ENCODE measurements around the gene RNF26. TPM values are rescaled to one million over a fixed set of nuclear protein-coding genes. Genes with fewer than 3 reads are reported as not detected.

The RNF26 gene
- total RNA-seq, 3 donors from 2014 or later = 20.7 to 24.7 (median 23.7) TPM

DNA sequence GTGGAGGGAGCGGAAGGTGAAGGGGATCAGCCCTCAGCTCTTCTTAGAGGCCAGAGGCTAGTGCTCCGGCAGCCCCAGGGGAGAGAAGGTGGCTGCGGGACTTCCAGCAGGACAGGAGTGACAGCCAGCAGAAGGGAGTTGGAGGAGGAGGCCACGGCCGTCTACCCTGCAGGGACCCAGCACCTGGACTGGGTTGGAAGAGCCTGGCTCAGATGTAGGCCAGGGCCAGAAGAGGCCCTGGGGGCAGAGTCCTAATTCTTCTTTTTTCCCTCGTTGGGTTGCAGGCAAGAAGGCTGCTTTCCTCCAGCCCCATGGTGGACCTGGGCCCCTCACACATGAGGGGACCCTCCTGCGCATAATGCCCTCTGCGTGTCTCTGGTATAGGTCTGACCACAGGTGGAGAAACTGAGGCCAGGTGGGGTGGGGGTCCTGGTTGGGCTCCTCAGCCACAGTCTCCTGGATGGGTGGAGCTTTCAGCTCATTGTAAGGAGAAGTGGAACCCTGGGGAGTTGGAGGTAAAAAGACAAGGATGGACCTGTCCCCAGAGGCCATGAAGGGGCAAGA, 15.1 kb upstream of the RNF26 start:
- TF ChIP-seq, protein P1, sequence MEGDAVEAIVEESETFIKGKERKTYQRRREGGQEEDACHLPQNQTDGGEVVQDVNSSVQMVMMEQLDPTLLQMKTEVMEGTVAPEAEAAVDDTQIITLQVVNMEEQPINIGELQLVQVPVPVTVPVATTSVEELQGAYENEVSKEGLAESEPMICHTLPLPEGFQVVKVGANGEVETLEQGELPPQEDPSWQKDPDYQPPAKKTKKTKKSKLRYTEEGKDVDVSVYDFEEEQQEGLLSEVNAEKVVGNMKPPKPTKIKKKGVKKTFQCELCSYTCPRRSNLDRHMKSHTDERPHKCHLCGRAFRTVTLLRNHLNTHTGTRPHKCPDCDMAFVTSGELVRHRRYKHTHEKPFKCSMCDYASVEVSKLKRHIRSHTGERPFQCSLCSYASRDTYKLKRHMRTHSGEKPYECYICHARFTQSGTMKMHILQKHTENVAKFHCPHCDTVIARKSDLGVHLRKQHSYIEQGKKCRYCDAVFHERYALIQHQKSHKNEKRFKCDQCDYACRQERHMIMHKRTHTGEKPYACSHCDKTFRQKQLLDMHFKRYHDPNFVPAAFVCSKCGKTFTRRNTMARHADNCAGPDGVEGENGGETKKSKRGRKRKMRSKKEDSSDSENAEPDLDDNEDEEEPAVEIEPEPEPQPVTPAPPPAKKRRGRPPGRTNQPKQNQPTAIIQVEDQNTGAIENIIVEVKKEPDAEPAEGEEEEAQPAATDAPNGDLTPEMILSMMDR (IDR thresholded peaks at IDR 0.05) = no peak
- intact Hi-C loops (cut with DNase I, micrococcal nuclease) = no loop called here
- DNase-seq (no peak), ATAC-seq (no peak)
- Histone ChIP-seq H3K4me1 (ENCODE audit: low read depth) (peaks cover 39% of the 10 kb centered on the region), H3K36me3 (ENCODE audit: low read depth) (no peaks in the 10 kb centered on the region), H3K9me3 (no peaks in the 10 kb centered on the region), H3K4me3 (no peak overlapping the region)

DNA sequence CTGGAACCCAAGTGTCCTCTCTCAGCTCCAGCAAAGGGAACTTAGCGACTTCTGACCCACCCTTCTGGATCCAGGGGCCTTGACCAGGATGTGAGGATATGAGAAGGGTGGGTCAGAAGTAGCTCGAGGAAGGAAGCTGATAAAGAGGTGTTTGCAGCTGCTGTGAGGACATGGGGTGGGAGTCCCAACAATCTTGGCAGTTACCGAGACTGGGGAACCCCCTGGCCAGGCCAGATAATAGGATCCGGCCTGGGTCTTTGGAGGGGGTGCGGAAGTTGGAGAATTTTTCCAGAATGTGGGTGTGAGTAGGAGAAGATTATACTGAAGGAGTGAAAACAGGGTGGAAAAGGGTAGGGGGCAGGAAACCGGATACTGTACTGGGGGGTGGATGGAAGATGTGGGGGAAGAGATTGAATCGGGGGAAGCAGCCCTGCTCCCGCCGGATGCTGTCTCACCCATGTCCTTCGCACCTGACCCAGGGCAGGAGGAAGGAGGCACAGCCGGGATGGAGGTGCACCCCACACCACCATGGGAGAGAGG, 14.6 kb upstream of the RNF26 start:
- Histone ChIP-seq H3K4me1 (ENCODE audit: low read depth) (peaks cover 39% of the 10 kb centered on the region), H3K36me3 (ENCODE audit: low read depth) (no peaks in the 10 kb centered on the region), H3K9me3 (no peaks in the 10 kb centered on the region), H3K4me3 (no peak overlapping the region)
- ATAC-seq = no peak
- intact Hi-C loops (cut with DNase I, micrococcal nuclease) = loop anchor here in 1 of 2 donors (10.0 kb wide), 1 partner anchor 115 kb away; the partner anchor contains the start of gene CBL
- TF ChIP-seq, protein P1 (IDR thresholded peaks at IDR 0.05) = no peak
- DNase-seq = no peak

DNA sequence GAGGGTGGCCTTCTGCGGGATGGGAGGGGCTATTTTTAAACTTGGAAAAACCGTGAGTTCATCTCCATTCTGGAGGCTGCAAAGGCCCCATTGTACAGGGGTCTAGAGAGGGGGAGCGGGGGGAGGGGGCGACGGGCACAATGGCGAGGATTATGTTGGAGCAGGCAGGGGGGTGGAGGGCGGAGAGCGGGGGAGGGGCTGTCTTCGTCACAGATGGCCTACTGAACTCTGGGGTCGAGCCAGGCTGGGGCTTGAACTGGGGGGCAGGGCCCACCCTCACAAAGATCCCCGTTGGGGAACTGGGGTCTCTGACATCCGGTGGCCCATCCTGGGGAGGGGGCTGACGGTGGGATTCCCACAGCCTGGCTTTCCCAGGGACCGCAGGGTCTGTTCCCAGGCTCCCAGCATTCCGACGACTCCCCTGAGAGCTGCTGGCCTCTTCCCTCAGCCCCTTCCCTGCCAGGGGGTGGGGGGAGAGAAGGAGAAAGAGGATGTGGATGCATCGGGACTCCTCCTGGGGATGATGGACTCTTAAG, 14.0 kb upstream of the RNF26 start:
- Histone ChIP-seq H3K4me1 (ENCODE audit: low read depth) (peaks cover 34% of the 10 kb centered on the region), H3K36me3 (ENCODE audit: low read depth) (no peaks in the 10 kb centered on the region), H3K9me3 (no peaks in the 10 kb centered on the region), H3K4me3 (no peak overlapping the region)
- intact Hi-C loops (cut with DNase I, micrococcal nuclease) = loop anchor here in 1 of 2 donors (10.0 kb wide), 1 partner anchor 116 kb away; the partner anchor contains the start of gene CBL
- DNase-seq (peak in 1 of 3 donors; percentile 51), ATAC-seq (no peak)
- TF ChIP-seq, protein P1 (IDR thresholded peaks at IDR 0.05) = no peak

DNA sequence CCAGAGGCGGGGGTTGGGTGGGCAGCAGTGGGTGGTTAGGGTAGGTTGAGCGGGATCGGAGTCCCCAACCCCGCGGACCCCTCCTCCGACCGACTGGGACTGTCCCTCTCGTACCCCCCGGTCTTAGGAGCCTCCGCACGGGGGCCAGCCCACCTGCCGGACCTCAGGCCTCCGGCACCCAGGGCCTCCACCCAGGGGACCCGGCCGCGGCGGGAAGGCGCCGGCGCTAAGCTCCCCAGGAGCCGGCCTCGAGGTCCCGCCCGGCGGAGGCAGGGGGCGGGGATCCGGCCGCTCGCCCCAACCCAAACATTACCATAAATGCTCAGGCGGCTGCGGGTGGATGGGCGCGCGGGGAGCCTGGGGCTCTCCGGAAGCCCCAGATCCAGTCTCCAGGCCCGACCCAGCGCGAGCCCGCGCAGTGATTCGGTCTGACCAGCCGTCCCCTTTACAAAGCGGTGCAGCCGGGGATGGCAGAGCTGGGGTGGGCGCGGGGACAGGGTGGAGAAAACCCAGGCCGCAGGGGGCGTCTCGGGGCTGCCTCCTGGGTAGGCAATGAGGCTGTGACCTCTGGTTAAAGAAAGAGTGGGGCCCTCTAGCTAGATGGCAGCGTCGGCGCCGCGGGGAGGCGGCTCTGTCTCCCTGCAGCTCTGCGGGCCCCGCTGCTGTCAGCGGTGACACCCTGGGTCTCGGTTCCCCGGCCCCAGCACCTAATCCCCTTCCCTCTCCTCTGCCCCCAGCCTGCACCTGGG, 13.4 kb upstream of the RNF26 start:
- Histone ChIP-seq H3K4me1 (ENCODE audit: low read depth) (peaks cover 29% of the 10 kb centered on the region), H3K4me3 (no peak overlapping the region), H3K36me3 (ENCODE audit: low read depth) (no peaks in the 10 kb centered on the region), H3K9me3 (no peaks in the 10 kb centered on the region)
- peak; percentile 68 for ATAC-seq
- TF ChIP-seq, protein P1 (IDR thresholded peaks at IDR 0.05) = no peak
- DNase-seq = peak in 2 of 3 donors; percentile 70
- intact Hi-C loops (cut with DNase I, micrococcal nuclease) = loop anchor here in 1 of 2 donors (10.0 kb wide), 1 partner anchor 116 kb away; the partner anchor contains the start of gene CBL

DNA sequence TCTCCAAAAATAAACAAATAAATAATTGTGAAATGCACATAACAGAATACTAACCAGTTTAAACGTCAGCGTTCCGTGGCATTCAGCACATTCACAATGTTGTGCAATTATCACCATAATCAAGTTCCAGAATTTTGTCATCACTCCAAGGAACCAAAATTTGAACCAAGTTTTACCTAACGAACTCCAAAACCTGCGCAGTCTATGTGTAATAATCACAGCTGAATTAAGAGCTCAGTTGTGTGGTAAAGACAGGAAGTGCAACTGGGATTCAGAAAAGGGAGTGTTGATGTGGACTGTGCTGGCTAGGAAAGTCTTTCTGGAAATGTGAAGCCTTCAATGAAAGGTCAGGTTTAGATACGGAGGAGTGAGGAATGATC, 12.0 kb upstream of the RNF26 start:
- Histone ChIP-seq H3K4me3 (no peak overlapping the region), H3K9me3 (no peaks in the 10 kb centered on the region), H3K36me3 (ENCODE audit: low read depth) (no peaks in the 10 kb centered on the region), H3K4me1 (ENCODE audit: low read depth) (peaks cover 18% of the 10 kb centered on the region)
- TF ChIP-seq, protein P1 (IDR thresholded peaks at IDR 0.05) = no peak
- no peak for DNase-seq
- ATAC-seq = no peak
- intact Hi-C loops (cut with DNase I, micrococcal nuclease) = loop anchor here in 1 of 2 donors (10.0 kb wide), 1 partner anchor 118 kb away; the partner anchor contains the start of gene CBL
